ENCODE data around the gene GARIN5A.

DNA sequence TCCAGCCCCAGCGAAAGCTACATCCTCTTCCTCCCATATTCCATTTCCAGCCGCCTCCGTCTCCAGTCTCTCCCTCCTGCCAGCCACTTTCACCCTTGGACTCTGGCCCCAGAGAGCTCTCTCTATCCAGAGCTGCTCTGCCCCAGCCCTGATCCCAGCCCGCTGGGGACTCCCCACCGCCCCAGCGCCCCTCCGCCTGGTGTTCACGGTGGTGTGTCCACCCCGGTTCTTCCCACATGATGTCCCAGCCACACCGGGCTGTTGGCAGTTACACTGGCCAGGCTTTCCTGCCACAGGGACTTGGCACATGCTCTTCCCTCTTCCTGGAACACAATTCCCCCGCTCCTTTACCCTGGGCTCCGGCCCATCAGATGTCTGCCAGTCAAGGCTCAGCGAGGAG is 11.6 kb downstream of the GARIN5A start:
- TF ChIP-seq, protein P1, sequence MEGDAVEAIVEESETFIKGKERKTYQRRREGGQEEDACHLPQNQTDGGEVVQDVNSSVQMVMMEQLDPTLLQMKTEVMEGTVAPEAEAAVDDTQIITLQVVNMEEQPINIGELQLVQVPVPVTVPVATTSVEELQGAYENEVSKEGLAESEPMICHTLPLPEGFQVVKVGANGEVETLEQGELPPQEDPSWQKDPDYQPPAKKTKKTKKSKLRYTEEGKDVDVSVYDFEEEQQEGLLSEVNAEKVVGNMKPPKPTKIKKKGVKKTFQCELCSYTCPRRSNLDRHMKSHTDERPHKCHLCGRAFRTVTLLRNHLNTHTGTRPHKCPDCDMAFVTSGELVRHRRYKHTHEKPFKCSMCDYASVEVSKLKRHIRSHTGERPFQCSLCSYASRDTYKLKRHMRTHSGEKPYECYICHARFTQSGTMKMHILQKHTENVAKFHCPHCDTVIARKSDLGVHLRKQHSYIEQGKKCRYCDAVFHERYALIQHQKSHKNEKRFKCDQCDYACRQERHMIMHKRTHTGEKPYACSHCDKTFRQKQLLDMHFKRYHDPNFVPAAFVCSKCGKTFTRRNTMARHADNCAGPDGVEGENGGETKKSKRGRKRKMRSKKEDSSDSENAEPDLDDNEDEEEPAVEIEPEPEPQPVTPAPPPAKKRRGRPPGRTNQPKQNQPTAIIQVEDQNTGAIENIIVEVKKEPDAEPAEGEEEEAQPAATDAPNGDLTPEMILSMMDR (IDR thresholded peaks at IDR 0.05) = no peak
- no peak for TF ChIP-seq POLR2A (IDR thresholded peaks at IDR 0.05)

Measured in adrenal gland (tissue), 5 donors.